K562 (cell line): ENCODE measurements around the gene CPNE9. TPM values are rescaled to one million over a fixed set of nuclear protein-coding genes. Genes with fewer than 3 reads are reported as not detected.

Source experiments
- ARID3A ChIP-seq: IDR thresholded peaks from 2 replicates; pipeline ENCODE4 v1.6.1; 2012; ENCODE audit warnings: low read depth, low read length, improper control_type of control experiment, borderline replicate concordance
- BRF1 ChIP-seq: IDR thresholded peaks from 3 replicates; pipeline ENCODE4 v1.6.1; 2011; ENCODE audit warnings: borderline replicate concordance, mild to moderate bottlenecking; ENCODE audit not compliant: insufficient read length; ENCODE audit errors: extremely low read depth
- CAMTA2 ChIP-seq: fragments of 250-450 bp; sonication (Bioruptor Pico); conservative IDR thresholded peaks from 2 replicates; pipeline ENCODE4 v1.5.1; 2022
- CXXC5 ChIP-seq: fragments of 250-450 bp; sonication (Bioruptor Pico); IDR thresholded peaks from 2 replicates; pipeline ENCODE4 v1.8.0; 2022; ENCODE audit warnings: inconsistent platforms, mild to moderate bottlenecking, moderate library complexity
- ELF1 ChIP-seq: fragments of 200-800 bp; sonication (Bioruptor generic); IDR thresholded peaks from 2 replicates; pipeline ENCODE4 v1.6.1; 2016; ENCODE audit warnings: missing genetic modification characterization, missing compliant biosample characterization
- GABPB1 ChIP-seq: sonication (generic); formaldehyde crosslinking; IDR thresholded peaks from 2 replicates; pipeline ENCODE4 v1.8.0; 2022; ENCODE audit warnings: mild to moderate bottlenecking, missing genetic modification reagents
- GATAD2A ChIP-seq: fragments of 450-650 bp; IDR thresholded peaks from 2 replicates; pipeline ENCODE4 v1.6.1; 2017
- MAZ ChIP-seq, 2 experiments: fragments of 450-650 bp in 1 of 2; sonication (generic) in 1 of 2; formaldehyde crosslinking; IDR thresholded peaks in 1 of 2; conservative IDR thresholded peaks in 1 of 2; 2 replicates each; pipeline versions ENCODE4 v1.4.0 to v1.5.0; 2020; ENCODE audit warnings: mild to moderate bottlenecking in 1 of 2, missing genetic modification reagents in 1 of 2
- NR2F6 ChIP-seq: fragments of 450-650 bp; formaldehyde crosslinking; IDR thresholded peaks from 2 replicates; pipeline ENCODE4 v1.4.0; 2020; ENCODE audit warnings: mild to moderate bottlenecking
- NRF1 ChIP-seq, 2 experiments: fragments of 450-650 bp; IDR thresholded peaks in 1 of 2; conservative IDR thresholded peaks in 1 of 2; 2 replicates each; pipeline ENCODE4 v1.6.1; 2014; ENCODE audit warnings: mild to moderate bottlenecking in 2 of 2
- POLR2A ChIP-seq: fragments of 450-650 bp; conservative IDR thresholded peaks from 2 replicates; pipeline ENCODE4 v1.6.1; 2016
- RBM22 ChIP-seq: fragments of 200-400 bp; formaldehyde crosslinking; IDR thresholded peaks from 2 replicates; pipeline ENCODE4 v1.6.1; 2018; ENCODE audit warnings: low read length, low read depth; ENCODE audit not compliant: poor library complexity, severe bottlenecking
- SAFB2 ChIP-seq: fragments of 200-400 bp; formaldehyde crosslinking; IDR thresholded peaks from 2 replicates; pipeline ENCODE4 v1.6.1; 2018; ENCODE audit warnings: borderline replicate concordance, low read length, low read depth, moderate library complexity; ENCODE audit not compliant: severe bottlenecking
- STAT6 ChIP-seq: sonication (generic); formaldehyde crosslinking; IDR thresholded peaks from 2 replicates; pipeline ENCODE4 v1.8.1; 2023; ENCODE audit warnings: mild to moderate bottlenecking, missing genetic modification reagents
- TCF7 ChIP-seq: sonication (generic); IDR thresholded peaks from 2 replicates; pipeline ENCODE4 v1.6.1; 2016; ENCODE audit warnings: antibody characterized with exemption, borderline replicate concordance
- YY1 ChIP-seq, 3 experiments: IDR thresholded peaks; 2 replicates each; pipeline ENCODE4 v1.6.1; 2011; ENCODE audit warnings: low read length in 2 of 3, mild to moderate bottlenecking in 2 of 3, moderate library complexity in 2 of 3, borderline replicate concordance in 1 of 3, control low read depth in 1 of 3, low read depth in 1 of 3; ENCODE audit not compliant: insufficient read depth in 3 of 3, insufficient replicate concordance in 2 of 3, control insufficient read depth in 1 of 3, insufficient read length in 1 of 3; ENCODE audit errors: extremely low read depth in 1 of 3
- ZNF41 ChIP-seq: fragments of 250-450 bp; sonication (Bioruptor Pico); conservative IDR thresholded peaks from 2 replicates; pipeline ENCODE4 v1.4.0; 2020; ENCODE audit warnings: mild to moderate bottlenecking
- polyA plus RNA-seq, 8 experiments: library from polyadenylated mRNA; depleted of rRNA in 4 of 8; stranded (reverse) in 5 of 8; unstranded in 3 of 8; fragments of >200 nt; fragmentation: Nextera tagmentation in 2 of 8; fragmentation: Illumina TruSeq in 1 of 8; extraction: Ambion mirVana in 2 of 8; extraction: Trizol in 1 of 8; gene quantifications; 2 replicates each; pipeline versions ENCODE4 v1.2.1 to v1.2.3, GENCODE V29; 2011 to 2014; ENCODE audit warnings: inconsistent platforms in 1 of 8, missing spikeins in 1 of 8
- total RNA-seq, 7 experiments: library from RNA; depleted of rRNA in 6 of 7; stranded (reverse); fragments of >200 nt in 6 of 7; fragmentation: Illumina TruSeq in 2 of 7; extraction: Trizol in 2 of 7; gene quantifications; 2 replicates each; pipeline versions ENCODE4 v1.2.1 to v1.2.3, GENCODE V29; 2011 to 2021; ENCODE audit warnings: low replicate concordance in 1 of 7
- TF ChIP-seq, protein P1 (sequence below), 2 experiments: fragments of 200-800 bp in 1 of 2; sonication (Bioruptor generic) in 1 of 2; sonication (generic) in 1 of 2; formaldehyde crosslinking in 1 of 2; IDR thresholded peaks in 1 of 2; conservative IDR thresholded peaks in 1 of 2; 2 replicates each; pipeline versions ENCODE4 v1.5.0 to v1.6.1; 2016 to 2020; ENCODE audit warnings: missing compliant biosample characterization in 1 of 2, missing genetic modification characterization in 1 of 2, missing genetic modification reagents in 1 of 2
- TF ChIP-seq, protein P2 (sequence below): sonication (generic); formaldehyde crosslinking; IDR thresholded peaks from 2 replicates; pipeline ENCODE4 v1.8.1; 2023; ENCODE audit warnings: mild to moderate bottlenecking, missing genetic modification reagents

Gene CPNE9
- total and polyA plus RNA-seq, 9 of the 15 experiments (the other 6 are each of a cell fraction or from before 2014, with no cell fraction given) = 0.22 to 0.56 (median 0.29) TPM; not detected in 3

DNA sequence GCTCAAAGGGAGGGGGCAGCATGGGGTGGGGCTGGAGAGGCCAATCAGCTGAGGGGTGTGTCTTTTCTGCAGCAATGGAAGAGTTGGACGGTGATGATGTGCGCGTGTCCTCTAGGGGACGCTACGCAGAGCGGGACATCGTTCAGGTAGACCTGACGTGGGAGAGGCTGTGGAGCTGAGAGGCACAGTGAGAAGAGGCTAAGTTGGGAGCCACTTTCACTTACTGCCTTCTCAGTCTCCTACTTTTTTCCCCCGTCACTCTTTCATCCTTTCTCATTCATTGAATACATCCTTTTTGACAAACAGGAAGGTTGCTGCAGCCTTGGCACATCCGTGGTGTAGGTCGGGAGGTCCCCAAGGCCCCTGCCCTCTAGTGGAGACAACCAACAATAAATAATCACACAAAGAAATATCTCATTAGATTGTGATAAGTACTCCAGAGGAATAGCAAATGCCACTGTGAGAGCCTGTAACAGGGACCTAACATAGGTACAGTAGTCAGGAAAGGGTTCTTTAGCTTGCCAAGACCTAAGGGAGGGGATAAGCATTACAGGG lies 23.5 kb downstream of the CPNE9 start (continued):
- TF ChIP-seq, protein P1, sequence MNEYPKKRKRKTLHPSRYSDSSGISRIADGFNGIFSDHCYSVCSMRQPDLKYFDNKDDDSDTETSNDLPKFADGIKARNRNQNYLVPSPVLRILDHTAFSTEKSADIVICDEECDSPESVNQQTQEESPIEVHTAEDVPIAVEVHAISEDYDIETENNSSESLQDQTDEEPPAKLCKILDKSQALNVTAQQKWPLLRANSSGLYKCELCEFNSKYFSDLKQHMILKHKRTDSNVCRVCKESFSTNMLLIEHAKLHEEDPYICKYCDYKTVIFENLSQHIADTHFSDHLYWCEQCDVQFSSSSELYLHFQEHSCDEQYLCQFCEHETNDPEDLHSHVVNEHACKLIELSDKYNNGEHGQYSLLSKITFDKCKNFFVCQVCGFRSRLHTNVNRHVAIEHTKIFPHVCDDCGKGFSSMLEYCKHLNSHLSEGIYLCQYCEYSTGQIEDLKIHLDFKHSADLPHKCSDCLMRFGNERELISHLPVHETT (CRISPR knock-in tag; conservative IDR thresholded peaks at IDR 0.05 in 1 of 2, IDR thresholded peaks at IDR 0.05 in 1 of 2) = no peak
- TF ChIP-seq ZNF41 (CRISPR knock-in tag) (no peak), CAMTA2 (CRISPR knock-in tag) (no peak), CXXC5 (CRISPR knock-in tag) (peak; percentile 65), NRF1 (conservative IDR thresholded peaks at IDR 0.05 in 1 of 2, IDR thresholded peaks at IDR 0.05 in 1 of 2) (peak; percentile 23 to 35; a peak in 1 of 4 replicates), STAT6 (CRISPR knock-in tag) (0 out of 2 replicates have a peak, but pooled peaks have one; percentile 64), ELF1 (tag) (peak; percentile 27; the same call in 1 of the 2 replicates), NR2F6 (CRISPR knock-in tag) (no peak), RBM22 (no peak), GABPB1 (CRISPR knock-in tag) (peak; percentile 64), TCF7 (no peak), YY1 (IDR thresholded peaks at IDR 0.05; ENCODE audit: borderline replicate concordance in 1 of 3, control insufficient read depth in 1 of 3, extremely low read depth in 1 of 3, insufficient read depth in 3 of 3, insufficient read length in 1 of 3, insufficient replicate concordance in 2 of 3, low read depth in 1 of 3, low read length in 2 of 3) (peak in 2 of 3 experiments; percentile 41 to 57), MAZ (CRISPR knock-in tag; conservative IDR thresholded peaks at IDR 0.05 in 1 of 2, IDR thresholded peaks at IDR 0.05 in 1 of 2) (peak; percentile 12 to 32; a peak in 2 of 4 replicates), BRF1 (no peak), ARID3A (peak; percentile 78), POLR2A (no peak), SAFB2 (no peak), GATAD2A (no peak)
- TF ChIP-seq, protein P2, sequence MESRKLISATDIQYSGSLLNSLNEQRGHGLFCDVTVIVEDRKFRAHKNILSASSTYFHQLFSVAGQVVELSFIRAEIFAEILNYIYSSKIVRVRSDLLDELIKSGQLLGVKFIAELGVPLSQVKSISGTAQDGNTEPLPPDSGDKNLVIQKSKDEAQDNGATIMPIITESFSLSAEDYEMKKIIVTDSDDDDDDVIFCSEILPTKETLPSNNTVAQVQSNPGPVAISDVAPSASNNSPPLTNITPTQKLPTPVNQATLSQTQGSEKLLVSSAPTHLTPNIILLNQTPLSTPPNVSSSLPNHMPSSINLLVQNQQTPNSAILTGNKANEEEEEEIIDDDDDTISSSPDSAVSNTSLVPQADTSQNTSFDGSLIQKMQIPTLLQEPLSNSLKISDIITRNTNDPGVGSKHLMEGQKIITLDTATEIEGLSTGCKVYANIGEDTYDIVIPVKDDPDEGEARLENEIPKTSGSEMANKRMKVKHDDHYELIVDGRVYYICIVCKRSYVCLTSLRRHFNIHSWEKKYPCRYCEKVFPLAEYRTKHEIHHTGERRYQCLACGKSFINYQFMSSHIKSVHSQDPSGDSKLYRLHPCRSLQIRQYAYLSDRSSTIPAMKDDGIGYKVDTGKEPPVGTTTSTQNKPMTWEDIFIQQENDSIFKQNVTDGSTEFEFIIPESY (CRISPR knock-in tag) = 0 out of 2 replicates have a peak, but pooled peaks have one; percentile 41
